HepG2 (cell line): ENCODE measurements around the gene MAVS. TPM values are rescaled to one million over a fixed set of nuclear protein-coding genes. Genes with fewer than 3 reads are reported as not detected.

ENCODE experiments used
- ARID2 ChIP-seq: sonication (generic); formaldehyde crosslinking; IDR thresholded peaks from 2 replicates; pipeline ENCODE4 v1.8.1; 2022; ENCODE audit warnings: mild to moderate bottlenecking, missing genetic modification reagents, borderline replicate concordance
- ASH2L ChIP-seq: fragments of 300-600, 200-600 bp; sonication (generic); IDR thresholded peaks from 2 replicates; pipeline ENCODE4 v1.7.0; 2017; ENCODE audit warnings: low read depth, mild to moderate bottlenecking, moderate library complexity, mixed read lengths, low read length; ENCODE audit not compliant: insufficient read length
- E2F1 ChIP-seq: sonication (generic); formaldehyde crosslinking; IDR thresholded peaks from 2 replicates; pipeline ENCODE4 v1.5.0; 2020; ENCODE audit warnings: missing genetic modification reagents
- GMEB2 ChIP-seq: IDR thresholded peaks from 2 replicates; pipeline ENCODE4 v1.6.1; 2016; ENCODE audit warnings: missing biosample characterization, missing genetic modification reagents, low read depth
- HIC2 ChIP-seq: sonication (generic); formaldehyde crosslinking; IDR thresholded peaks from 2 replicates; pipeline ENCODE4 v1.9.0; 2022; ENCODE audit warnings: low read depth, missing genetic modification reagents
- HMG20B ChIP-seq: conservative IDR thresholded peaks from 2 replicates; pipeline ENCODE4 v1.6.1; 2016; ENCODE audit warnings: missing genetic modification reagents, missing compliant biosample characterization
- SALL1 ChIP-seq: sonication (generic); formaldehyde crosslinking; IDR thresholded peaks from 2 replicates; pipeline ENCODE4 v1.8.0; 2022; ENCODE audit warnings: mild to moderate bottlenecking, missing genetic modification reagents
- SNAPC4 ChIP-seq: sonication (generic); formaldehyde crosslinking; IDR thresholded peaks from 2 replicates; pipeline ENCODE4 v1.4.0; 2020; ENCODE audit warnings: mild to moderate bottlenecking, missing genetic modification reagents
- ZNF232 ChIP-seq: sonication (generic); formaldehyde crosslinking; IDR thresholded peaks from 2 replicates; pipeline ENCODE4 v1.4.0; 2020; ENCODE audit warnings: missing genetic modification reagents, borderline replicate concordance
- ZNF782 ChIP-seq: sonication (generic); formaldehyde crosslinking; IDR thresholded peaks from 2 replicates; pipeline ENCODE4 v1.4.0; 2020; ENCODE audit warnings: missing genetic modification reagents, mild to moderate bottlenecking, borderline replicate concordance
- ZNF784 ChIP-seq: sonication (generic); formaldehyde crosslinking; IDR thresholded peaks from 2 replicates; pipeline ENCODE4 v1.5.1; 2020; ENCODE audit warnings: missing genetic modification reagents, mild to moderate bottlenecking, borderline replicate concordance
- polyA plus RNA-seq, 8 experiments: library from polyadenylated mRNA; depleted of rRNA in 3 of 8; stranded (reverse) in 7 of 8; unstranded in 1 of 8; fragments of >200 nt; fragmentation: Illumina TruSeq in 4 of 8; extraction: Trizol in 4 of 8; gene quantifications; 2 replicates each; pipeline versions ENCODE4 v1.2.1 to v1.2.3, GENCODE V29; 2011 to 2016; ENCODE audit warnings: low read depth in 4 of 8, missing spikeins in 1 of 8, mixed read lengths in 1 of 8; ENCODE audit not compliant: insufficient read depth in 1 of 8
- total RNA-seq, 5 experiments: library from RNA; depleted of rRNA; stranded (reverse); fragments of >200 nt; fragmentation: Illumina TruSeq; extraction: Trizol; gene quantifications; 2 replicates each; pipeline ENCODE4 v1.2.3, GENCODE V29; 2016; ENCODE audit warnings: low read depth in 1 of 5
- TF ChIP-seq, protein P1 (sequence below): sonication (generic); formaldehyde crosslinking; IDR thresholded peaks from 2 replicates; pipeline ENCODE4 v1.4.0; 2020; ENCODE audit warnings: missing genetic modification reagents, borderline replicate concordance
- TF ChIP-seq, protein P2 (sequence below): sonication (generic); formaldehyde crosslinking; IDR thresholded peaks from 2 replicates; pipeline ENCODE4 v1.4.0; 2020; ENCODE audit warnings: missing genetic modification reagents

The MAVS gene
- total and polyA plus RNA-seq, 2 of the 13 experiments (the other 11 are each of a cell fraction or from before 2014, with no cell fraction given): 27.3 to 36.6 TPM

GRCh38 chr20:3846378-3846739 is 275 bp upstream of the MAVS start (continued):
- TF ChIP-seq SNAPC4 (CRISPR knock-in tag): no peak; the same call in none of the 2 replicates
- TF ChIP-seq GMEB2 (CRISPR knock-in tag): no peak
- peak; percentile 64; the same call in 1 of the 2 replicates for TF ChIP-seq SALL1
- TF ChIP-seq ASH2L: peak; percentile 86
- peak; percentile 86; the same call in 1 of the 2 replicates for TF ChIP-seq E2F1 (CRISPR knock-in tag)
- TF ChIP-seq, protein P1, sequence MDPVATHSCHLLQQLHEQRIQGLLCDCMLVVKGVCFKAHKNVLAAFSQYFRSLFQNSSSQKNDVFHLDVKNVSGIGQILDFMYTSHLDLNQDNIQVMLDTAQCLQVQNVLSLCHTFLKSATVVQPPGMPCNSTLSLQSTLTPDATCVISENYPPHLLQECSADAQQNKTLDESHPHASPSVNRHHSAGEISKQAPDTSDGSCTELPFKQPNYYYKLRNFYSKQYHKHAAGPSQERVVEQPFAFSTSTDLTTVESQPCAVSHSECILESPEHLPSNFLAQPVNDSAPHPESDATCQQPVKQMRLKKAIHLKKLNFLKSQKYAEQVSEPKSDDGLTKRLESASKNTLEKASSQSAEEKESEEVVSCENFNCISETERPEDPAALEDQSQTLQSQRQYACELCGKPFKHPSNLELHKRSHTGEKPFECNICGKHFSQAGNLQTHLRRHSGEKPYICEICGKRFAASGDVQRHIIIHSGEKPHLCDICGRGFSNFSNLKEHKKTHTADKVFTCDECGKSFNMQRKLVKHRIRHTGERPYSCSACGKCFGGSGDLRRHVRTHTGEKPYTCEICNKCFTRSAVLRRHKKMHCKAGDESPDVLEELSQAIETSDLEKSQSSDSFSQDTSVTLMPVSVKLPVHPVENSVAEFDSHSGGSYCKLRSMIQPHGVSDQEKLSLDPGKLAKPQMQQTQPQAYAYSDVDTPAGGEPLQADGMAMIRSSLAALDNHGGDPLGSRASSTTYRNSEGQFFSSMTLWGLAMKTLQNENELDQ (CRISPR knock-in tag): no peak
- TF ChIP-seq ZNF232: peak; percentile 79; the same call in 1 of the 2 replicates
- no peak for TF ChIP-seq ZNF782 (CRISPR knock-in tag)
- TF ChIP-seq, protein P2, sequence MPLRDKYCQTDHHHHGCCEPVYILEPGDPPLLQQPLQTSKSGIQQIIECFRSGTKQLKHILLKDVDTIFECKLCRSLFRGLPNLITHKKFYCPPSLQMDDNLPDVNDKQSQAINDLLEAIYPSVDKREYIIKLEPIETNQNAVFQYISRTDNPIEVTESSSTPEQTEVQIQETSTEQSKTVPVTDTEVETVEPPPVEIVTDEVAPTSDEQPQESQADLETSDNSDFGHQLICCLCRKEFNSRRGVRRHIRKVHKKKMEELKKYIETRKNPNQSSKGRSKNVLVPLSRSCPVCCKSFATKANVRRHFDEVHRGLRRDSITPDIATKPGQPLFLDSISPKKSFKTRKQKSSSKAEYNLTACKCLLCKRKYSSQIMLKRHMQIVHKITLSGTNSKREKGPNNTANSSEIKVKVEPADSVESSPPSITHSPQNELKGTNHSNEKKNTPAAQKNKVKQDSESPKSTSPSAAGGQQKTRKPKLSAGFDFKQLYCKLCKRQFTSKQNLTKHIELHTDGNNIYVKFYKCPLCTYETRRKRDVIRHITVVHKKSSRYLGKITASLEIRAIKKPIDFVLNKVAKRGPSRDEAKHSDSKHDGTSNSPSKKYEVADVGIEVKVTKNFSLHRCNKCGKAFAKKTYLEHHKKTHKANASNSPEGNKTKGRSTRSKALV: peak; percentile 90; the same call in 1 of the 2 replicates
- TF ChIP-seq HMG20B (CRISPR knock-in tag): no peak; the same call in 1 of the 2 replicates
- no peak for TF ChIP-seq HIC2
- TF ChIP-seq ARID2 (CRISPR knock-in tag): no peak
- TF ChIP-seq ZNF784: no peak; the same call in 1 of the 2 replicates
